Hepatocyte (in vitro differentiated cells): Measurements from ENCODE around the gene PAFAH2.

ENCODE experiments used
- EZH2 ChIP-seq: fragments of 200-600 bp; sonication (generic); IDR thresholded peaks from 2 replicates; pipeline ENCODE4 v1.6.1; 2016; ENCODE audit warnings: antibody characterized with exemption, mild to moderate bottlenecking, borderline replicate concordance
- TF ChIP-seq, protein P1 (sequence below): fragments of 200-600 bp; sonication (generic); IDR thresholded peaks from 2 replicates; pipeline ENCODE4 v1.5.1; 2016; ENCODE audit warnings: antibody characterized with exemption, mild to moderate bottlenecking; ENCODE audit not compliant: poor library complexity

DNA sequence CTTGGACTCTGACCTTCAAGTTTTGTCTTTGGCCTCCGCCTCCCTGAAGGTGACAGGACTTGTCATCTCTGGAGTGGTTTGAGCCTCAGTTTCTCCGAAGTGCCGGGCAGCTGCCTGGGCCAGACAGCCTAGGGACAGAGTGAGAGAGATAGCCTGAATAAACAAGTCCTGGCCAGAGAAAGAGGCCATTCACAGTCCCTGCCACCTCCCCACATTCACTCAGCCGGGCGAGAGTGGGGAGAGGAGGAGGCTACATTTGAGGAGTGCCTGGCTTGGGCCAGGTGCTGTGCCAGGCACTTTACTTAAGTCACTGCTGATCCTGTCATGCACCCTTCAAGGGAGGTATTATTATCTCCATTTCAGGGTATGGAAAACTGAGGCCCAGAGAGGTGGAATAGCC lies 27.2 kb upstream of the PAFAH2 start:
- TF ChIP-seq, protein P1, sequence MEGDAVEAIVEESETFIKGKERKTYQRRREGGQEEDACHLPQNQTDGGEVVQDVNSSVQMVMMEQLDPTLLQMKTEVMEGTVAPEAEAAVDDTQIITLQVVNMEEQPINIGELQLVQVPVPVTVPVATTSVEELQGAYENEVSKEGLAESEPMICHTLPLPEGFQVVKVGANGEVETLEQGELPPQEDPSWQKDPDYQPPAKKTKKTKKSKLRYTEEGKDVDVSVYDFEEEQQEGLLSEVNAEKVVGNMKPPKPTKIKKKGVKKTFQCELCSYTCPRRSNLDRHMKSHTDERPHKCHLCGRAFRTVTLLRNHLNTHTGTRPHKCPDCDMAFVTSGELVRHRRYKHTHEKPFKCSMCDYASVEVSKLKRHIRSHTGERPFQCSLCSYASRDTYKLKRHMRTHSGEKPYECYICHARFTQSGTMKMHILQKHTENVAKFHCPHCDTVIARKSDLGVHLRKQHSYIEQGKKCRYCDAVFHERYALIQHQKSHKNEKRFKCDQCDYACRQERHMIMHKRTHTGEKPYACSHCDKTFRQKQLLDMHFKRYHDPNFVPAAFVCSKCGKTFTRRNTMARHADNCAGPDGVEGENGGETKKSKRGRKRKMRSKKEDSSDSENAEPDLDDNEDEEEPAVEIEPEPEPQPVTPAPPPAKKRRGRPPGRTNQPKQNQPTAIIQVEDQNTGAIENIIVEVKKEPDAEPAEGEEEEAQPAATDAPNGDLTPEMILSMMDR = no peak
- TF ChIP-seq EZH2 = no peak
